CD14-positive monocyte (primary cell): Measurements from ENCODE around the gene OTUD7B. TPM values are rescaled to one million over a fixed set of nuclear protein-coding genes. Genes with fewer than 3 reads are reported as not detected.

Source experiments
- DNase-seq, 3 donors: peaks; one replicate each; pipeline ENCODE4 v3.0.0-alpha.2; 2011 to 2022
- H2AFZ ChIP-seq: 2 replicates; pipeline ENCODE4 v1.6.0; 2012; ENCODE audit warnings: mild to moderate bottlenecking, low read depth, low read length, inconsistent platforms; ENCODE audit not compliant: insufficient read depth, poor library complexity, severe bottlenecking
- H3K27ac ChIP-seq, 2 donors: 1 replicate in 1 of 2; 2 replicates in 1 of 2; pipeline ENCODE4 v1.5.1; 2012 to 2013; ENCODE audit warnings: low read length in 2 of 2, control low read depth in 1 of 2, inconsistent platforms in 1 of 2, low read depth in 1 of 2, mild to moderate bottlenecking in 1 of 2
- H3K27me3 ChIP-seq, 2 donors: one replicate each; pipeline versions ENCODE4 v1.6.0 to v1.6.1; 2011 to 2013; ENCODE audit warnings: low read length in 2 of 2; ENCODE audit not compliant: control insufficient read depth in 2 of 2, insufficient read depth in 2 of 2
- H3K36me3 ChIP-seq, 2 donors: replicated peaks in 1 of 2; 1 replicate in 1 of 2; 2 replicates in 1 of 2; pipeline versions ENCODE4 v1.5.1 to v1.6.1; 2012 to 2013; ENCODE audit warnings: low read length in 2 of 2, control low read depth in 1 of 2, inconsistent platforms in 1 of 2, mild to moderate bottlenecking in 1 of 2; ENCODE audit not compliant: insufficient read depth in 2 of 2, control insufficient read depth in 1 of 2
- H3K4me1 ChIP-seq, 2 donors: 1 replicate in 1 of 2; 2 replicates in 1 of 2; pipeline versions ENCODE4 v1.5.1 to v1.6.1; 2012 to 2013; ENCODE audit warnings: low read length in 2 of 2, control low read depth in 1 of 2, inconsistent platforms in 1 of 2, mild to moderate bottlenecking in 1 of 2, moderate library complexity in 1 of 2; ENCODE audit not compliant: insufficient read depth in 2 of 2, control insufficient read depth in 1 of 2
- H3K4me2 ChIP-seq: replicated peaks from 2 replicates; pipeline ENCODE3; 2012; ENCODE audit warnings: low read length, moderate library complexity, mild to moderate bottlenecking; ENCODE audit not compliant: poor library complexity, severe bottlenecking; ENCODE audit errors: extremely low read depth
- H3K4me3 ChIP-seq, 3 experiments: fragments of 200-600 bp in 1 of 3; sonication (generic) in 1 of 3; replicated peaks in 1 of 3; 1 replicate in 2 of 3; 2 replicates in 1 of 3; pipeline ENCODE4 v1.5.1; 2011 to 2013; ENCODE audit warnings: low read length in 3 of 3, mild to moderate bottlenecking in 3 of 3, control low read depth in 2 of 3, low read depth in 2 of 3, inconsistent platforms in 1 of 3, moderate library complexity in 1 of 3
- H3K79me2 ChIP-seq: 2 replicates; pipeline ENCODE4 v1.6.0; 2012; ENCODE audit warnings: mild to moderate bottlenecking, control low read depth, inconsistent platforms, low read length, moderate library complexity; ENCODE audit not compliant: insufficient read depth
- H3K9ac ChIP-seq: 2 replicates; pipeline ENCODE4 v1.6.0; 2017; ENCODE audit warnings: low read length, mild to moderate bottlenecking; ENCODE audit not compliant: insufficient read depth, poor library complexity, severe bottlenecking
- H3K9me3 ChIP-seq, 2 donors: replicated peaks in 1 of 2; 1 replicate in 1 of 2; 2 replicates in 1 of 2; pipeline versions ENCODE4 v1.5.1 to v1.6.1; 2012 to 2013; ENCODE audit warnings: low read length in 2 of 2, control low read depth in 1 of 2; ENCODE audit not compliant: control insufficient read depth in 1 of 2, insufficient read depth in 1 of 2
- H4K20me1 ChIP-seq: 2 replicates; pipeline ENCODE4 v1.6.0; 2012; ENCODE audit warnings: mild to moderate bottlenecking, low read length, control low read depth, moderate library complexity; ENCODE audit not compliant: insufficient read depth
- H3K27ac Mint-ChIP-seq, 7 donors: one replicate each; pipeline ENCODE4 v1.8.0; 2020; ENCODE audit warnings: mild to moderate bottlenecking in 7 of 7, mixed read lengths in 7 of 7, moderate library complexity in 6 of 7, inconsistent platforms in 2 of 7
- H3K27me3 Mint-ChIP-seq, 3 donors: one replicate each; pipeline ENCODE4 v1.8.0; 2021 to 2022; ENCODE audit warnings: low read depth in 3 of 3, mild to moderate bottlenecking in 3 of 3, mixed read lengths in 3 of 3, moderate library complexity in 3 of 3, inconsistent platforms in 1 of 3
- H3K36me3 Mint-ChIP-seq, 2 donors: one replicate each; pipeline ENCODE4 v1.8.0; 2020; ENCODE audit warnings: mixed read lengths in 2 of 2, inconsistent platforms in 1 of 2, mild to moderate bottlenecking in 1 of 2
- H3K4me1 Mint-ChIP-seq: one replicate; pipeline ENCODE4 v1.8.0; 2020; ENCODE audit warnings: mild to moderate bottlenecking, mixed read lengths
- H3K4me3 Mint-ChIP-seq, 2 donors: one replicate each; pipeline ENCODE4 v1.8.0; 2020; ENCODE audit warnings: mild to moderate bottlenecking in 2 of 2, mixed read lengths in 2 of 2, moderate library complexity in 1 of 2
- H3K9me3 Mint-ChIP-seq, 7 donors: one replicate each; pipeline ENCODE4 v1.8.0; 2020 to 2022; ENCODE audit warnings: mixed read lengths in 7 of 7, mild to moderate bottlenecking in 6 of 7, moderate library complexity in 6 of 7, inconsistent platforms in 2 of 7
- WGBS: methylation state at CpG from one replicate; pipeline ENCODE4 v1.1.5; 2013; ENCODE audit warnings: missing lambda C conversion rate; ENCODE audit not compliant: insufficient coverage; 5-methylcytosine and 5-hydroxymethylcytosine counted together
- intact Hi-C, 2 donors: fragments of 100-400 bp; cut with micrococcal nuclease; formaldehyde crosslinking; loops; one replicate each; pipeline versions ENCODE4 v1.15.0 to v1.15.1; 2023
- polyA plus RNA-seq, 3 donors: library from polyadenylated mRNA; depleted of rRNA in 1 of 3; unstranded in 2 of 3; stranded (reverse) in 1 of 3; fragments of 300-500 nt in 2 of 3; fragments of >200 nt in 1 of 3; fragmentation: Illumina TruSeq in 2 of 3; gene quantifications; 1 replicate in 2 of 3; 2 replicates in 1 of 3; pipeline ENCODE4 v1.2.3, GENCODE V29; 2012 to 2021
- TF ChIP-seq, protein P1 (sequence below): fragments of 200-600 bp; IDR thresholded peaks from one replicate; pipeline ENCODE4 v1.8.0; 2022; ENCODE audit warnings: antibody characterized with exemption, mild to moderate bottlenecking

The OTUD7B gene
- polyA plus RNA-seq, 3 donors: 0.03 TPM; not detected in 2

DNA sequence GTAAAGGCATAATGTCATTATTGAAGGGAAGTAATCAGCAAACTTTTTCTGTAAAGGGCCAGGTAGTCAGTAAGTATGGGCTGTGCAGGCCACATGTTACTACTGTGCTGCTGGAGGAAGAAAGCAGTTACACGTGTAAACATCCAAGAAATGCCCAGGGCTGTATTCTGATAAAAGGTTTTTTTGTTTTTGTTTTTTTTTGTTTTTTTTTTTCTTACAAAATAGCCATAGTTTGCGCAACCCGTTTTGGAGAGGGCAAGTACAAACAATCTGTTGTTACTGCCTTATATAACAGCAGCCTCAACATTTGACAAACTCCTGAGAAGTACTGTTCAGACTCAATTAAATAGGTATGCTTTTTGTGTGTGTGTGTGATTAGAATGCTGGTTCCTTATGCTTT lies 47.2 kb downstream of the OTUD7B start:
- H3K79me2 ChIP-seq: no peaks in the 10 kb centered on the region
- no peak overlapping the region for H3K27ac ChIP-seq
- peaks cover 39 to 67% (median 66%) of the 10 kb centered on the region in 3 donors for H3K27me3 Mint-ChIP-seq
- H2AFZ ChIP-seq: no peak overlapping the region
- H3K4me1 Mint-ChIP-seq: peaks cover 13% of the 10 kb centered on the region
- H3K9me3 ChIP-seq: no peaks in the 10 kb centered on the region
- H4K20me1 ChIP-seq: no peaks in the 10 kb centered on the region
- H3K9me3 Mint-ChIP-seq: peaks cover 0 to 3% (median 0%) of the 10 kb centered on the region in 7 donors
- H3K36me3 Mint-ChIP-seq: peaks cover 0 to 2% of the 10 kb centered on the region in 2 donors
- H3K27me3 ChIP-seq: peaks cover 44 to 71% of the 10 kb centered on the region in 2 donors
- H3K4me2 ChIP-seq: no peak overlapping the region
- no peaks in the 10 kb centered on the region for H3K36me3 ChIP-seq
- no peak for DNase-seq
- WGBS: no CpG with 5 or more reads among the region's 3 CpGs
- H3K9ac ChIP-seq: no peak overlapping the region
- H3K4me3 Mint-ChIP-seq: peak overlapping the region in 1 of 2 donors; percentile 27
- intact Hi-C loops: loop anchor here in 1 of 2 donors (10.0 kb wide), 1 partner anchor 201 kb away; no protein-coding TSS in a partner anchor
- H3K27ac Mint-ChIP-seq: peak overlapping the region in 1 of 7 donors; percentile 17
- TF ChIP-seq, protein P1, sequence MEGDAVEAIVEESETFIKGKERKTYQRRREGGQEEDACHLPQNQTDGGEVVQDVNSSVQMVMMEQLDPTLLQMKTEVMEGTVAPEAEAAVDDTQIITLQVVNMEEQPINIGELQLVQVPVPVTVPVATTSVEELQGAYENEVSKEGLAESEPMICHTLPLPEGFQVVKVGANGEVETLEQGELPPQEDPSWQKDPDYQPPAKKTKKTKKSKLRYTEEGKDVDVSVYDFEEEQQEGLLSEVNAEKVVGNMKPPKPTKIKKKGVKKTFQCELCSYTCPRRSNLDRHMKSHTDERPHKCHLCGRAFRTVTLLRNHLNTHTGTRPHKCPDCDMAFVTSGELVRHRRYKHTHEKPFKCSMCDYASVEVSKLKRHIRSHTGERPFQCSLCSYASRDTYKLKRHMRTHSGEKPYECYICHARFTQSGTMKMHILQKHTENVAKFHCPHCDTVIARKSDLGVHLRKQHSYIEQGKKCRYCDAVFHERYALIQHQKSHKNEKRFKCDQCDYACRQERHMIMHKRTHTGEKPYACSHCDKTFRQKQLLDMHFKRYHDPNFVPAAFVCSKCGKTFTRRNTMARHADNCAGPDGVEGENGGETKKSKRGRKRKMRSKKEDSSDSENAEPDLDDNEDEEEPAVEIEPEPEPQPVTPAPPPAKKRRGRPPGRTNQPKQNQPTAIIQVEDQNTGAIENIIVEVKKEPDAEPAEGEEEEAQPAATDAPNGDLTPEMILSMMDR: no peak
- no peak overlapping the region for H3K4me3 ChIP-seq
- H3K4me1 ChIP-seq: peaks cover 8 to 9% of the 10 kb centered on the region in 2 donors

DNA sequence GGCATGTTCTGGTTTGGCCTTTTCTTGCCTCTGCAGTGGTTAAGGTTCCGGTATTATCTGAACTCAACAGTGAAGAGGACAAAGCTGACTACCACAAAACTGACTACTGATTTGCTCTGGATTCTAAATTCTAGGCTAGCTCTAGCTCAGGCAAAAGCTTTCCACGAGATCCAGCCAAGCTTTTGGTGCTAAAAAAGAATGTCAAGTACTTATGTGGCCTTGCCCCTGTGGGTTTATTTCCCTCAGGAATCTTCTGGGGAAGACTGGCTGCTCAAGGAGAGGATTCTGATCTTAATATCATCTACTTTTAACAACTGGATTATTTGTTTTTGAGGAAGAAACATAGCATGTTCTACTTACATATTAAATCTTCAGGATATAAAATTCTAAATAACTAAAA lies 47.8 kb downstream of the OTUD7B start:
- no peak overlapping the region for H2AFZ ChIP-seq
- Mint-ChIP-seq H3K4me3 (peak overlapping the region in 1 of 2 donors; percentile 27), H3K9me3 (peaks cover 0 to 6% (median 4%) of the 10 kb centered on the region in 7 donors), H3K27me3 (peaks cover 38 to 64% (median 62%) of the 10 kb centered on the region in 3 donors), H3K36me3 (peaks cover 0 to 2% of the 10 kb centered on the region in 2 donors), H3K4me1 (peaks cover 13% of the 10 kb centered on the region), H3K27ac (peak overlapping the region in 2 of 7 donors; percentile 17 to 55)
- intact Hi-C loops: loop anchor here in 1 of 2 donors (10.0 kb wide), 1 partner anchor 202 kb away; no protein-coding TSS in a partner anchor
- TF ChIP-seq, protein P1: no peak
- no peak overlapping the region for H3K4me3 ChIP-seq
- 100% methylated on average over 1 of the region's 2 CpGs for WGBS
- peaks cover 0 to 2% of the 10 kb centered on the region in 2 donors for H3K9me3 ChIP-seq
- H3K4me2 ChIP-seq: no peak overlapping the region
- no peak for DNase-seq
- H3K4me1 ChIP-seq: peaks cover 8 to 9% of the 10 kb centered on the region in 2 donors
- H3K27me3 ChIP-seq: peaks cover 44 to 67% of the 10 kb centered on the region in 2 donors
- H3K9ac ChIP-seq: no peak overlapping the region
- H3K79me2 ChIP-seq: no peaks in the 10 kb centered on the region
- H4K20me1 ChIP-seq: no peaks in the 10 kb centered on the region
- H3K36me3 ChIP-seq: no peaks in the 10 kb centered on the region
- no peak overlapping the region for H3K27ac ChIP-seq
